B cell (primary cell): Measurements from ENCODE around the gene DOC2B. TPM values are rescaled to one million over a fixed set of nuclear protein-coding genes. Genes with fewer than 3 reads are reported as not detected.
"Not testable (repeated sequence)": the region's sequence is repeated elsewhere in the genome, so short reads cannot be mapped to it uniquely, and the experiment has no call there.

Source experiments
- ATAC-seq: fragments of 200-7000 bp; cut with Tn5 transposase; one replicate; pipeline ENCODE4 v1.10.0; 2021; ENCODE audit warnings: low read depth, mild to moderate bottlenecking, moderate number of reproducible peaks, moderate library complexity
- CTCF ChIA-PET: fragments of 350-600 bp; sonication (Branson Sonifier 250); formaldehyde crosslinking; loops from one replicate; lab custom pipeline; 2021; ENCODE audit warnings: antibody characterized with exemption, inconsistent platforms; lab: Charles Lee
- POLR2A ChIA-PET: fragments of 350-600 bp; sonication (Branson Sonifier 250); formaldehyde crosslinking; loops from one replicate; lab custom pipeline; 2021; ENCODE audit warnings: antibody characterized with exemption; lab: Charles Lee
- DNase-seq: peaks from one replicate; pipeline ENCODE4 v3.0.0; 2013
- H2AFZ ChIP-seq: 2 replicates; pipeline ENCODE4 v1.6.1; 2012; ENCODE audit warnings: mild to moderate bottlenecking, low read depth, low read length; ENCODE audit not compliant: insufficient read depth, poor library complexity, severe bottlenecking
- H3K27ac ChIP-seq, 2 donors: 1 replicate in 1 of 2; 2 replicates in 1 of 2; pipeline ENCODE4 v1.5.1; 2012 to 2013; ENCODE audit warnings: low read length in 2 of 2, mild to moderate bottlenecking in 2 of 2, moderate library complexity in 1 of 2
- H3K27me3 ChIP-seq, 4 experiments: fragments of 200-600 bp in 1 of 4; sonication (generic) in 1 of 4; replicated peaks in 1 of 4; 1 replicate in 2 of 4; 2 replicates in 2 of 4; pipeline versions ENCODE4 v1.6.1 to v1.7.0; 2013 to 2016; ENCODE audit warnings: low read length in 3 of 4, mild to moderate bottlenecking in 2 of 4, mixed read lengths in 1 of 4, moderate library complexity in 1 of 4; ENCODE audit not compliant: insufficient read depth in 4 of 4, control insufficient read depth in 3 of 4; ENCODE audit errors: control extremely low read depth in 1 of 4
- H3K36me3 ChIP-seq, 2 experiments: replicated peaks in 1 of 2; 1 replicate in 1 of 2; 2 replicates in 1 of 2; pipeline versions ENCODE4 v1.6.1 to v1.7.1; 2013; ENCODE audit warnings: low read length in 1 of 2; ENCODE audit not compliant: insufficient read depth in 2 of 2, control insufficient read depth in 1 of 2; ENCODE audit errors: control extremely low read depth in 1 of 2, extremely low read depth in 1 of 2
- H3K4me1 ChIP-seq, 2 donors: fragments of 200-600 bp in 1 of 2; sonication (generic) in 1 of 2; 1 replicate in 1 of 2; 2 replicates in 1 of 2; pipeline versions ENCODE4 v1.5.1 to v1.6.1; 2013 to 2017; ENCODE audit warnings: low read length in 2 of 2; ENCODE audit not compliant: control insufficient read depth in 2 of 2, insufficient read depth in 2 of 2
- H3K4me2 ChIP-seq: replicated peaks from 2 replicates; pipeline ENCODE3; 2012; ENCODE audit warnings: mild to moderate bottlenecking, low read depth, low read length; ENCODE audit not compliant: poor library complexity, severe bottlenecking
- H3K4me3 ChIP-seq, 5 experiments: fragments of 200-600 bp in 1 of 5; sonication (generic) in 1 of 5; 1 replicate in 3 of 5; 2 replicates in 2 of 5; pipeline versions ENCODE4 v1.5.1 to v1.7.0; 2011 to 2016; ENCODE audit warnings: low read length in 4 of 5, mild to moderate bottlenecking in 4 of 5, low read depth in 2 of 5, control low read depth in 1 of 5, moderate library complexity in 1 of 5; ENCODE audit not compliant: insufficient read depth in 1 of 5; ENCODE audit errors: control extremely low read depth in 1 of 5, extremely low read depth in 1 of 5
- H3K79me2 ChIP-seq: fragments of 200-600 bp; sonication (generic); one replicate; pipeline ENCODE4 v1.6.0; 2016; ENCODE audit warnings: low read length; ENCODE audit not compliant: control insufficient read depth, insufficient read depth
- H3K9ac ChIP-seq: fragments of 200-600 bp; sonication (generic); 2 replicates; pipeline ENCODE4 v1.6.1; 2017; ENCODE audit warnings: mild to moderate bottlenecking, low read length, moderate library complexity
- H3K9me3 ChIP-seq, 3 donors: one replicate each; pipeline versions ENCODE4 v1.6.1 to v1.7.1; 2013; ENCODE audit warnings: low read length in 2 of 3; ENCODE audit not compliant: control insufficient read depth in 2 of 3, insufficient read depth in 1 of 3; ENCODE audit errors: control extremely low read depth in 1 of 3
- H4K20me1 ChIP-seq: 2 replicates; pipeline ENCODE4 v1.6.0; 2012; ENCODE audit warnings: mild to moderate bottlenecking, low read length; ENCODE audit not compliant: insufficient read depth, control insufficient read depth, poor library complexity, severe bottlenecking
- H3K27ac Mint-ChIP-seq: one replicate; pipeline ENCODE4 v1.8.0; 2021; ENCODE audit warnings: mixed read lengths
- H3K27me3 Mint-ChIP-seq: one replicate; pipeline ENCODE4 v1.8.0; 2021; ENCODE audit warnings: mixed read lengths
- H3K4me1 Mint-ChIP-seq: one replicate; pipeline ENCODE4 v1.8.0; 2021; ENCODE audit warnings: mixed read lengths
- H3K4me3 Mint-ChIP-seq: one replicate; pipeline ENCODE4 v1.8.0; 2021; ENCODE audit warnings: mixed read lengths
- H3K9me3 Mint-ChIP-seq: one replicate; pipeline ENCODE4 v1.8.0; 2022; ENCODE audit warnings: mixed read lengths; ENCODE audit not compliant: insufficient read depth
- EZH2 ChIP-seq: IDR thresholded peaks from 2 replicates; pipeline ENCODE4 v1.6.1; 2012; ENCODE audit warnings: borderline replicate concordance, low read depth, mild to moderate bottlenecking, moderate library complexity, low read length; ENCODE audit not compliant: insufficient read depth, poor library complexity, severe bottlenecking
- WGBS: methylation state at CpG from one replicate; pipeline ENCODE4 v1.1.5; 2013; ENCODE audit warnings: missing lambda C conversion rate; ENCODE audit not compliant: insufficient coverage; 5-methylcytosine and 5-hydroxymethylcytosine counted together
- intact Hi-C: fragments of 100-400 bp; cut with micrococcal nuclease; formaldehyde crosslinking; loops from one replicate; pipeline ENCODE4 v1.10.0; 2022
- polyA plus RNA-seq: library from polyadenylated mRNA; depleted of rRNA; stranded (reverse); fragments of >200 nt; gene quantifications from 2 replicates; pipeline ENCODE4 v1.2.3, GENCODE V29; 2012
- total RNA-seq, 2 donors: library from RNA; stranded (reverse); fragments of 120-200 nt in 1 of 2; gene quantifications; 1 replicate in 1 of 2; 2 replicates in 1 of 2; pipeline versions ENCODE4 v1.2.3 to v1.2.4, GENCODE V29; 2013 to 2022
- TF ChIP-seq, protein P1 (sequence below): fragments of 200-600 bp; IDR thresholded peaks from one replicate; pipeline ENCODE4 v1.8.0; 2022; ENCODE audit warnings: antibody characterized with exemption, mild to moderate bottlenecking

DOC2B gene
- total and polyA plus RNA-seq, 2 donors (not counting 1 experiment from before 2014, with no cell fraction given) = not detected

DNA sequence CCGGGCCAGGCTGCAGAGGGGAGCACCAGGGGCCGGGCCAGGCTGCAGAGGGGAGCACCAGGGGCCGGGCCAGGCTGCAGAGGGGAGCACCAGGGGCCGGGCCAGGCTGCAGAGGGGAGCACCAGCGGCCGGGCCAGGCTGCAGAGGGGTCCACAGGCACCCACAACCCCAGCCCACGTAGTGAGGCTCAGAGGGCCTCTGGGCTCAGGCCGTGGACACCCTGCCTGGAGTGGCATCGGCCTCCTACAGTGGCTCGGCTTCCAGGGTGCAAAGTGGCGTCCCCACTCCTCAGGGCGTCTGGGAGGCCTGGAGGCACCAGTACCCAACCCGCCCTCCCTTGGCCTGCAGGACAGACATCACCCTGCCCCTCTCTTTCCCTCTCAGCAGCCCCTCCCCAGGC lies 9.6 kb downstream of the DOC2B start:
- Mint-ChIP-seq H3K4me3 (no peak overlapping the region), H3K27ac (no peak overlapping the region), H3K9me3 (no peaks in the 10 kb centered on the region), H3K4me1 (no peaks in the 10 kb centered on the region), H3K27me3 (peaks cover 12% of the 10 kb centered on the region)
- H2AFZ ChIP-seq = no peak overlapping the region
- no peak for ATAC-seq
- no peak for TF ChIP-seq EZH2
- TF ChIP-seq, protein P1, sequence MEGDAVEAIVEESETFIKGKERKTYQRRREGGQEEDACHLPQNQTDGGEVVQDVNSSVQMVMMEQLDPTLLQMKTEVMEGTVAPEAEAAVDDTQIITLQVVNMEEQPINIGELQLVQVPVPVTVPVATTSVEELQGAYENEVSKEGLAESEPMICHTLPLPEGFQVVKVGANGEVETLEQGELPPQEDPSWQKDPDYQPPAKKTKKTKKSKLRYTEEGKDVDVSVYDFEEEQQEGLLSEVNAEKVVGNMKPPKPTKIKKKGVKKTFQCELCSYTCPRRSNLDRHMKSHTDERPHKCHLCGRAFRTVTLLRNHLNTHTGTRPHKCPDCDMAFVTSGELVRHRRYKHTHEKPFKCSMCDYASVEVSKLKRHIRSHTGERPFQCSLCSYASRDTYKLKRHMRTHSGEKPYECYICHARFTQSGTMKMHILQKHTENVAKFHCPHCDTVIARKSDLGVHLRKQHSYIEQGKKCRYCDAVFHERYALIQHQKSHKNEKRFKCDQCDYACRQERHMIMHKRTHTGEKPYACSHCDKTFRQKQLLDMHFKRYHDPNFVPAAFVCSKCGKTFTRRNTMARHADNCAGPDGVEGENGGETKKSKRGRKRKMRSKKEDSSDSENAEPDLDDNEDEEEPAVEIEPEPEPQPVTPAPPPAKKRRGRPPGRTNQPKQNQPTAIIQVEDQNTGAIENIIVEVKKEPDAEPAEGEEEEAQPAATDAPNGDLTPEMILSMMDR = no peak
- intact Hi-C loops = no loop called here
- H3K4me3 ChIP-seq = no peak overlapping the region
- no peak overlapping the region for H3K27ac ChIP-seq
- ChIA-PET CTCF (no interaction called here), POLR2A (no interaction called here)
- no peaks in the 10 kb centered on the region for H4K20me1 ChIP-seq
- H3K36me3 ChIP-seq = no peaks in the 10 kb centered on the region
- H3K4me2 ChIP-seq = no peak overlapping the region
- no peak overlapping the region for H3K9ac ChIP-seq
- H3K9me3 ChIP-seq = no peaks in the 10 kb centered on the region
- no peaks in the 10 kb centered on the region for H3K4me1 ChIP-seq
- WGBS = 90% methylated on average over 12 of the region's 13 CpGs
- no peaks in the 10 kb centered on the region for H3K27me3 ChIP-seq
- H3K79me2 ChIP-seq = no peaks in the 10 kb centered on the region
- no peak for DNase-seq

DNA sequence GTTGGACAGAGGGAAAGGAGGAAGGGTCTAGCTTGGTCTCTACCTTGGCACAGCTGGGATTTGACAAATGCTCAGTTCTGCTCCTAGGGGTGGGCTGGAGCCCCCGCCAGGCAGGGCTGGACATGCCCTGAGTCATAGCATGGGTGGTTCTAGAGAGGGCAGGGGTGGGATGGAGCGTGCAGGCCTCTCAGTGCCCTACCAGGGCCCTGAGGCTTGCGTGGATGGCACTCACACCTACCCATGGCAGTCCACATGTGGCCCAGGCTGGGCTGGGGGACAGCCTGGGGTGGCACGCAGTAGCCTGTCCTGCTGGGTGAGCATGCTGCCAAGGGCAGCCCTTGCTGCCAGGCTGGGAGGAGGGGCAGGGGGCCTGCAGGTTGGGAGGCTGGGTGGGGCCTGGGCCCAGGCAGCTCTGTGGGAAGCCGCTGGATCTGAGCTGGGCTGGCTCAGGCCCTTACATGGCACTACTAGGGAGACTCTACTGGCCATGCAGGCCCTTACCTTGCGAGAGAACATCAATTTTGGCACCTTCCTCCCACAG lies 11.2 kb downstream of the DOC2B start:
- Histone ChIP-seq H3K27ac (no peak overlapping the region), H3K9me3 (no peaks in the 10 kb centered on the region), H2AFZ (no peak overlapping the region), H3K27me3 (no peaks in the 10 kb centered on the region), H3K4me2 (no peak overlapping the region), H3K36me3 (no peaks in the 10 kb centered on the region), H3K4me1 (no peaks in the 10 kb centered on the region), H3K79me2 (no peaks in the 10 kb centered on the region), H3K9ac (no peak overlapping the region), H3K4me3 (no peak overlapping the region), H4K20me1 (no peaks in the 10 kb centered on the region)
- H3K4me1 Mint-ChIP-seq = no peaks in the 10 kb centered on the region
- H3K4me3 Mint-ChIP-seq = no peak overlapping the region
- POLR2A ChIA-PET = no interaction called here
- ATAC-seq (no peak), DNase-seq (no peak)
- WGBS = 83% methylated on average over 5 of the region's 6 CpGs
- TF ChIP-seq, protein P1 = no peak
- no peak for TF ChIP-seq EZH2
- peaks cover 12% of the 10 kb centered on the region for H3K27me3 Mint-ChIP-seq
- no peaks in the 10 kb centered on the region for H3K9me3 Mint-ChIP-seq
- CTCF ChIA-PET = no interaction called here
- H3K27ac Mint-ChIP-seq = no peak overlapping the region
- intact Hi-C loops = no loop called here

DNA sequence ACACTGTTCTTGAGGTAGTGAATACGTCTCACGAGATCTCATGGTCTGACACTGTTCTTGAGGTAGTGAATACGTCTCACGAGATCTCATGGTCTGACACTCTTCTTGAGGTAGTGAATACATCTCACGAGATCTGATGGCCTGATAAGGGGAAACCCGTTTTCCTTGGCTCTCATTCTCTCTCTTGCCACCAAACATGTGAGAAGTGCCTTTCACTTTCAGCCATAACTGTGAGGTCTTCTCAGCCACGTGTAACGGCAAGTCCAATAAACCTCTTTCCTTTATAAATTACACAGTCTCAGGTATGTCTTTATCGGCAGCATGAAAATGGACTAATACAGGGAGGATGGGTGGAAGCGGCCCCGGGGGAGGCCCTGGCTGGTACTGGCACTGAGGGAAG lies 12.8 kb downstream of the DOC2B start:
- CTCF ChIA-PET = not testable (repeated sequence)

More for the DNA sequence above, 12.8 kb downstream of the DOC2B start:
- ATAC-seq, H3K4me1 Mint-ChIP-seq, H4K20me1 ChIP-seq, H3K27me3 ChIP-seq, H3K9me3 Mint-ChIP-seq, H3K27ac ChIP-seq, H2AFZ ChIP-seq, H3K4me2 ChIP-seq, H3K9me3 ChIP-seq, DNase-seq, H3K4me3 ChIP-seq, H3K9ac ChIP-seq, H3K36me3 ChIP-seq, POLR2A ChIA-PET, intact Hi-C loops, H3K27me3 Mint-ChIP-seq, H3K4me1 ChIP-seq, H3K79me2 ChIP-seq, H3K4me3 Mint-ChIP-seq, H3K27ac Mint-ChIP-seq: not testable (repeated sequence)
- 69% methylated on average over 4 of the region's 11 CpGs for WGBS
